Central memory CD8-positive, alpha-beta T cell (primary cell): ENCODE measurements around the gene TMEM143.
"Not testable (repeated sequence)": the region's sequence is repeated elsewhere in the genome, so short reads cannot be mapped to it uniquely, and the experiment has no call there.

ENCODE experiments used
- ATAC-seq: fragments of 150-1000 bp; cut with Tn5 transposase; replicated peaks from 2 replicates; pipeline ENCODE4 v1.10.0; 2022; ENCODE audit warnings: mild to moderate bottlenecking, moderate FRiP score, moderate number of reproducible peaks; ENCODE audit not compliant: poor library complexity, severe bottlenecking; ENCODE audit errors: extremely low read depth
- DNase-seq, 2 donors: peaks; one replicate each; pipeline ENCODE4 v3.0.0; 2021; ENCODE audit warnings: low spot score in 2 of 2
- H3K27ac Mint-ChIP-seq: one replicate; pipeline ENCODE4 v1.8.0; 2022; ENCODE audit warnings: low read depth, mild to moderate bottlenecking, moderate library complexity, mixed read lengths
- H3K27me3 Mint-ChIP-seq: one replicate; pipeline ENCODE4 v1.8.0; 2022; ENCODE audit warnings: mixed read lengths
- H3K36me3 Mint-ChIP-seq: one replicate; pipeline ENCODE4 v1.8.0; 2022; ENCODE audit warnings: mild to moderate bottlenecking, moderate library complexity, mixed read lengths; ENCODE audit not compliant: insufficient read depth
- H3K4me1 Mint-ChIP-seq: one replicate; pipeline ENCODE4 v1.8.0; 2022; ENCODE audit warnings: mixed read lengths
- H3K4me3 Mint-ChIP-seq: one replicate; pipeline ENCODE4 v1.8.0; 2022; ENCODE audit warnings: mild to moderate bottlenecking, moderate library complexity, mixed read lengths
- H3K9me3 Mint-ChIP-seq: one replicate; pipeline ENCODE4 v1.8.0; 2022; ENCODE audit warnings: mixed read lengths

TMEM143 gene

DNA sequence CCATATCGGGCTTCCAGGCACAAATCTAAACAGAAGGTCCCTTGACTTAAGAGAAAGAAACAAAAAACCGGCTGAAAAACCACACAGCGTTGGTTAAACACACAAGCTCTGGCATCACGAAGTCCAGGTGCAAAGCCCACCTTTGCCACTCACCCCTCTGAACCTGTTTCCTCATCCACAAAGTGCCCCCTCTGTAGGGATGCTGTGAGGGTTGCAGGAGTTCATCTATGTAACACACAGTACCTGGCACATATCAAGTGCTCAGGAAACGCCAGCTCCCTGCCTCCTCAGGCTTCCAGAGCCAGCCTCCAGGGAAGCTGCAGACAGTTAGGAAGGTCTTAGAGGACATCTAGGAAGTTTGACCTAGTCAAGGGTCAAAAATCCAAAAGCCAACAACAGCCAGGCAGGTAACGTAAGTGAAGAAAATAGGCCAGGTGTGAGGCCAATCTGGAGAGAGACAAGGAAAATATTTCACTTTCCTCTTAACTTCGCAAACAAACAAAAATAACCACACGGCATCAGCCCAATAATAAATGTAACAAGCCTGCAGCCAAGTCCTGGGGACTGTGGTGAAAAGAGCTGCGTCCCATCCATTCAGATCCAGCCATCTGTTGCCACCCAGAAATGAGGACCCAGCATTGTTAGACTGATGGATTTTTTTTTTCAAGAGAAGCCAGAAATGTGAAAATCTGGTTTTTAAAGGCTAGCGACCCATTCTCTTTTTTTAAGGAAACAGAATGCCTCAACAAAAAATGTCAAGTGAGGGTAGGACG is 17.6 kb upstream of the TMEM143 start:
- no peak overlapping the region for H3K27ac Mint-ChIP-seq

GRCh38 chr19:48379058-48379457 is 15.3 kb upstream of the TMEM143 start:
- Mint-ChIP-seq H3K4me1 (peaks cover 2% of the 10 kb centered on the region), H3K4me3 (no peak overlapping the region), H3K27me3 (peaks cover 1% of the 10 kb centered on the region), H3K36me3 (peaks cover 15% of the 10 kb centered on the region), H3K9me3 (no peaks in the 10 kb centered on the region), H3K27ac (no peak overlapping the region)
- ATAC-seq (no peak), DNase-seq (no peak)

More for the DNA sequence above, 17.6 kb upstream of the TMEM143 start:
- Mint-ChIP-seq H3K4me1 (peaks cover 6% of the 10 kb centered on the region), H3K9me3 (no peaks in the 10 kb centered on the region), H3K4me3 (no peak overlapping the region), H3K36me3 (peaks cover 29% of the 10 kb centered on the region), H3K27me3 (no peaks in the 10 kb centered on the region)
- ATAC-seq, result no peak
- DNase-seq, result no peak

GRCh38 chr19:48378194-48378570 is 14.4 kb upstream of the TMEM143 start:
- no peak overlapping the region for H3K27ac Mint-ChIP-seq
- H3K4me3 Mint-ChIP-seq, result no peak overlapping the region
- H3K4me1 Mint-ChIP-seq, result no peaks in the 10 kb centered on the region
- no peak for DNase-seq
- no peak for ATAC-seq
- peaks cover 14% of the 10 kb centered on the region for H3K36me3 Mint-ChIP-seq
- peaks cover 10% of the 10 kb centered on the region for H3K27me3 Mint-ChIP-seq
- H3K9me3 Mint-ChIP-seq, result no peaks in the 10 kb centered on the region

GRCh38 chr19:48373567-48373966 is 9.8 kb upstream of the TMEM143 start:
- ATAC-seq, result no peak
- no peaks in the 10 kb centered on the region for H3K9me3 Mint-ChIP-seq
- peaks cover 17% of the 10 kb centered on the region for H3K27me3 Mint-ChIP-seq
- H3K4me3 Mint-ChIP-seq, result no peak overlapping the region
- H3K4me1 Mint-ChIP-seq, result no peaks in the 10 kb centered on the region
- H3K27ac Mint-ChIP-seq, result no peak overlapping the region
- no peak for DNase-seq
- H3K36me3 Mint-ChIP-seq, result peaks cover 1% of the 10 kb centered on the region

DNA sequence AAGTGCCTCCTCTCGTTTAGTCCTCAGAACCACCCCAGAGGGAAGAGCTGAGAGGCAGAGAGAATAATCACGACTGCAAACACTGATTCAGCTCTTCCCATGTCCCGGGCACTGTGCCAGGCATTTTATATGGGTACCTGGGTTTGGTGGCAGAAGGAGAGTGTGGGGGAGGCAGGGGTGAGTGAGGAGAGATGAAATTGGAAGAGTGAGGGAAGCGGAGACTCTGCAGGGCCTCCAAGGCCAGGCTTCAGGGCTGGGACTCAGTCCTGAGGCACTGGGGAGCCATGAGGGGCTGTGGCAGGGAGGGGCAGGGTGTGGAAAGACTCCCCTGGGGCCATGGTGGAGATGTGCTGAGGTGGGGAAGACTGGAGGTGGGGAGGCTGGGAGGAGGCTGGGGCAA is 9.2 kb upstream of the TMEM143 start:
- Mint-ChIP-seq H3K4me1 (no peaks in the 10 kb centered on the region), H3K4me3 (no peak overlapping the region), H3K36me3 (peaks cover 3% of the 10 kb centered on the region), H3K27me3 (peaks cover 17% of the 10 kb centered on the region), H3K27ac (no peak overlapping the region), H3K9me3 (no peaks in the 10 kb centered on the region)
- DNase-seq (no peak), ATAC-seq (no peak)

DNA sequence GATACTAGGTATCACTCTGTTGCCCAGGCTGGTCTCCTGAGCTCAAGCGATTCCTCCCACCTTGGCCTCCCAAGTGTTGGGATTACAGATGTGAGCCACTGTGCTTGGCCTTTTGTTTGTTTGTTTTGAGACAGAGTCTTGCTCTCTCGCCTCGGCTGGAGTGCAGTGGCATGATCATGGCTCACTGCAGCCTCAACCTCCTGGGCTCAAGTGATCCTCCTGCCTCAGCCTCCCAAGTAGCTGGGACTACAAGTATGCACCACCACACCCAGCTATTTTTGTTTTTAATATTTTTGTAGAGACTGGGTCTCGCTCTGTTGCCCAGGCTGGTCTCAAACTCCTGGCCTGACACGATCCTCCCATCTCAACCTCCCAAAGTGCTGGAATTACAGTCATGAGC is 8.0 kb upstream of the TMEM143 start:
- not testable (repeated sequence) for H3K4me1 Mint-ChIP-seq, H3K27ac Mint-ChIP-seq, H3K4me3 Mint-ChIP-seq, H3K36me3 Mint-ChIP-seq, H3K9me3 Mint-ChIP-seq, DNase-seq, ATAC-seq
- H3K27me3 Mint-ChIP-seq, result peaks cover 17% of the 10 kb centered on the region

DNA sequence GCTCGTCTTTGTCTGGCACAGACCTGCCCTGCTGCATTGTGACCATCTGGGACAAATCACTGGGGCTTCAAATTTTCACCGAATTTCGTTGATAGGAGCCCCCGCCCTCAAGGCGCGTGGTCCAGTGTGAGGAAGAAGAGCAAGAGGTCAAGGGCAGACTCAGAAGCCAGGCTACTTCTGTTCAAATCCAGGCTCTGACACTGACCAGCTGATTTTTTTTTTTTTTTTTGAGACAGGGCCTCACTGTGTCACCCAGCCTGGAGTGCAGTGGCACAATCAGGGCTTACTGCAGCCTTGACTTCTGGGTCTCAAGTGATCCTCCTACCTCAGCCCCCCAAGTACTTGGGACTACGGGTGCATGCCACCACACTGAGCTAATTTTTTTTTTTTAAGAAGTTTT is 7.6 kb upstream of the TMEM143 start:
- Mint-ChIP-seq H3K27me3 (peaks cover 17% of the 10 kb centered on the region), H3K4me1 (no peaks in the 10 kb centered on the region)

DNA sequence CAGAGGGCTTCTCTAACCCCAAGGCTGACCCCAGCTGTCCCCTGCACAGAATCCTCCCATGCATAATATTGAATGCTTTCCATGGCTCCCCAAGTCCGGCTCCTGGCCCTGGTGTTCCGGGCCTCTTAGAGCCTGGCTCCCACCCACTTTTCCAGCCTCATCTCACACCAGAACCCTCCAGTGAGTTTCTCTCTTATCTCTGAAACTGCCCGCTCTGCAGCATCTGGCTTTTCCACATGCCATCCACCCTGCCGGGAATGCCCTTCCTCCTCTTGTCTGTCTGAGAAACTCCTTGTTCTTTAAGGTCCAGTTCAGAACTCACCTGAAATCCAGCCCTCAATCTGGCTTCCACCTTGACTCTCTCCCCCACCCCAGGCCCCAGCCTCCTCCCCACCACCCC is 7.2 kb upstream of the TMEM143 start:
- no peaks in the 10 kb centered on the region for H3K9me3 Mint-ChIP-seq
- H3K27ac Mint-ChIP-seq, result no peak overlapping the region
- no peak overlapping the region for H3K4me3 Mint-ChIP-seq
- ATAC-seq (no peak), DNase-seq (no peak)
- H3K27me3 Mint-ChIP-seq, result peaks cover 17% of the 10 kb centered on the region
- peaks cover 1% of the 10 kb centered on the region for H3K36me3 Mint-ChIP-seq
- H3K4me1 Mint-ChIP-seq, result no peaks in the 10 kb centered on the region

More for the DNA sequence above, 7.6 kb upstream of the TMEM143 start:
- Mint-ChIP-seq H3K4me3 (no peak overlapping the region), H3K9me3 (no peaks in the 10 kb centered on the region), H3K27ac (no peak overlapping the region), H3K36me3 (peaks cover 1% of the 10 kb centered on the region)
- DNase-seq (no peak), ATAC-seq (no peak)

DNA sequence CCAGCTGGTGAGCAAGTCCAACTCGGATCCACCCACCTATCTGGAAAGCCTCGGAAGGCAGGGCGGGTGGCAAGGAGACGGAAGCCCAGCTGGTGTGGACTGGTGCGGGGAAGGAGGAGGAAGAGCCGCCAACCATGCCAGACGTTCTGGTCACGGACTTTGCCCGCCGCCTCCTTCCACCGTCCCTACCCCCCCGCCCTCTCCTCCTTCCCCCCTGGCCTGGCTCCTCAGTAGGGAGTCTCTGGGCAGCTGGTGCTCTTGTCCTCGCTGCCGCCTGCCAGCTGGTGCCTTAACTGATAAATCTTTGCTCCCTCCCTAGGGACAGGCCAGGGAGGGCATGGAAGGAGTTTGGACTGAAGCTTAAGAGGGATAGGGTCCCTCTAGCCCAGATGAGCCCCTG is 5.2 kb upstream of the TMEM143 start:
- Mint-ChIP-seq H3K4me1 (peaks cover 6% of the 10 kb centered on the region), H3K4me3 (no peak overlapping the region), H3K9me3 (no peaks in the 10 kb centered on the region), H3K36me3 (peaks cover 5% of the 10 kb centered on the region), H3K27ac (no peak overlapping the region), H3K27me3 (peaks cover 14% of the 10 kb centered on the region)
- DNase-seq, result no peak
- no peak for ATAC-seq

GRCh38 chr19:48367855-48368254 is 4.1 kb upstream of the TMEM143 start:
- Mint-ChIP-seq H3K4me3 (no peak overlapping the region), H3K27me3 (peaks cover 3% of the 10 kb centered on the region), H3K36me3 (peaks cover 8% of the 10 kb centered on the region), H3K27ac (no peak overlapping the region), H3K4me1 (peaks cover 17% of the 10 kb centered on the region), H3K9me3 (no peaks in the 10 kb centered on the region)
- DNase-seq (no peak), ATAC-seq (no peak)

GRCh38 chr19:48365602-48366001 is 1.9 kb upstream of the TMEM143 start:
- Mint-ChIP-seq H3K4me1 (peaks cover 21% of the 10 kb centered on the region), H3K9me3 (no peaks in the 10 kb centered on the region), H3K27ac (no peak overlapping the region), H3K4me3 (no peak overlapping the region), H3K36me3 (peaks cover 8% of the 10 kb centered on the region), H3K27me3 (no peaks in the 10 kb centered on the region)
- no peak for ATAC-seq
- no peak for DNase-seq

DNA sequence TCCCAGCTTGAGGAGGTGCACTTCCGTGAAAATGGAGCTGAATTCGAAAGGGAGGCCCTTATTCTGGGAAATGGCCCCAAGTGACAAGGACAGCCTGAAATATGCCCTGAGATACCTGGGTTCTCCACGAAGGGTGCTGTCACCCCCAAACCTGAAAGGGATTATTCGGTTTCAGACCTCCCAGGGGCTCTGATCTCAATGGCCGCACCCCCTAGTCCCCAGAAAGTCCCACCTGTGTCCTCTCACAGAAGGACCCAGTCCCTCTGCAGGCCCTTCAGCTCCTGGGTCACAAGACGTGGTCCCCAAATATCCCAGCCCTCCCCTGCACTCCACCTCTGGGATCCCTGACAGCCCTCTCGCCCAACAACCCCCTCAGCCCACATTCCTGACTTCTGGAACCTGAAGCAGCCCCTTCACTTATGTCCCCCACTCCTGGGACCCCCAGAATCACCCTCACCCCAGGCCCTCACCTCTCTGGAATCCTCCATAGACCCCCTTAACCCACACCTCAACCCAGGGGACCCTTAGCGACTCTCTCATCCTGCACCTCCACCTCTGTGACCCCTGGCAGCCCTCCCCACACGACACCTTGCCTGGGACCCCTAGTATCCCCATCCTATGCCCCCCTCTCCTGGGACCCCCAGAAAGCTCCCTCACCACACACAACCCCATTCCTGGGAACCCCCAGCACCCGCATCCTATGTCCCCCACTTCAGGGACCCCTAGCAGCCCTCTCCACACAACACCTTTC is 1.0 kb upstream of the TMEM143 start:
- H3K4me3 Mint-ChIP-seq, result peak overlapping the region; percentile 80
- peaks cover 9% of the 10 kb centered on the region for H3K36me3 Mint-ChIP-seq
- no peak for DNase-seq
- peaks cover 21% of the 10 kb centered on the region for H3K4me1 Mint-ChIP-seq
- H3K27me3 Mint-ChIP-seq, result no peaks in the 10 kb centered on the region
- H3K27ac Mint-ChIP-seq, result peak overlapping the region; percentile 69
- ATAC-seq, result peak; percentile 4
- H3K9me3 Mint-ChIP-seq, result no peaks in the 10 kb centered on the region

GRCh38 chr19:48363500-48363809 is 285 bp downstream of the TMEM143 start:
- peaks cover 10% of the 10 kb centered on the region for H3K36me3 Mint-ChIP-seq

More at GRCh38 chr19:48363500-48363809, 285 bp downstream of the TMEM143 start:
- H3K9me3 Mint-ChIP-seq, result no peaks in the 10 kb centered on the region
- peak overlapping the region; percentile 80 for H3K4me3 Mint-ChIP-seq
- no peaks in the 10 kb centered on the region for H3K27me3 Mint-ChIP-seq
- H3K4me1 Mint-ChIP-seq, result peaks cover 23% of the 10 kb centered on the region
- H3K27ac Mint-ChIP-seq, result peak overlapping the region; percentile 69
- DNase-seq, result no peak
- ATAC-seq, result no peak
